COLO668 (cell line): ENCODE measurements around the gene SEC24C.

Experiments
- DNase-seq: peaks from one replicate; lab custom pipeline; 2025; ENCODE audit not compliant: unreplicated experiment; lab: John Stamatoyannopoulos, UW

The SEC24C gene

GRCh38 chr10:73810735-73811465, 66.7 kb downstream of the SEC24C start:
- DNase-seq = peak; percentile 34

- DNase-seq = no peak
These were observed 68.5 kb downstream of the SEC24C start for GRCh38 chr10:73812657-73813056.

GRCh38 chr10:73813333-73813732, 69.2 kb downstream of the SEC24C start:
- DNase-seq = no peak

- DNase-seq = no peak
These were observed 70.2 kb downstream of the SEC24C start for GRCh38 chr10:73814276-73814895.

- DNase-seq = peak; percentile 1
These were observed 70.9 kb downstream of the SEC24C start for GRCh38 chr10:73814896-73815718.

GRCh38 chr10:73815719-73816030, 71.5 kb downstream of the SEC24C start:
- DNase-seq = no peak

GRCh38 chr10:73816917-73817729, 73.0 kb downstream of the SEC24C start:
- DNase-seq = no peak

GRCh38 chr10:73817826-73818225, 73.7 kb downstream of the SEC24C start:
- DNase-seq = no peak

GRCh38 chr10:73818402-73818801, 74.2 kb downstream of the SEC24C start:
- no peak for DNase-seq

- DNase-seq = no peak
These were observed 74.9 kb downstream of the SEC24C start for GRCh38 chr10:73819081-73819480.

GRCh38 chr10:73819513-73820093, 75.4 kb downstream of the SEC24C start:
- no peak for DNase-seq
